OCI-LY1 (cell line): ENCODE measurements around the gene TM4SF18.

Experiments used
- H2AFZ ChIP-seq: fragments of 200-600 bp; sonication (generic), shearing (Covaris generic); 2 replicates; pipeline ENCODE4 v1.6.0; 2014; ENCODE audit warnings: antibody characterized with exemption, mild to moderate bottlenecking, low read length
- H3F3A ChIP-seq: fragments of 200-600 bp; sonication (generic), shearing (Covaris generic); 2 replicates; pipeline ENCODE4 v1.6.0; 2014; ENCODE audit warnings: mild to moderate bottlenecking, antibody characterized with exemption, low read length, moderate library complexity; ENCODE audit not compliant: insufficient read depth
- H3K27ac ChIP-seq: fragments of 200-600 bp; sonication (generic); 2 replicates; pipeline ENCODE4 v1.5.1; 2014; ENCODE audit warnings: low read length, mixed run types, mild to moderate bottlenecking, low read depth; ENCODE audit not compliant: poor library complexity, severe bottlenecking
- H3K27me3 ChIP-seq: fragments of 200-600 bp; sonication (generic); 2 replicates; pipeline ENCODE4 v1.6.0; 2014; ENCODE audit warnings: antibody characterized with exemption, mild to moderate bottlenecking, low read length, moderate library complexity; ENCODE audit not compliant: insufficient read depth
- H3K36me3 ChIP-seq: fragments of 200-600 bp; sonication (generic); 2 replicates; pipeline ENCODE4 v1.6.1; 2014; ENCODE audit warnings: mild to moderate bottlenecking, antibody characterized with exemption, low read length, moderate library complexity, mixed read lengths; ENCODE audit not compliant: insufficient read depth
- H3K4me1 ChIP-seq: fragments of 200-600 bp; sonication (generic); 2 replicates; pipeline ENCODE4 v1.5.1; 2014; ENCODE audit warnings: mild to moderate bottlenecking, low read length, moderate library complexity; ENCODE audit not compliant: insufficient read depth, severe bottlenecking
- H3K4me2 ChIP-seq: fragments of 200-600 bp; sonication (generic), shearing (Covaris generic); 2 replicates; pipeline ENCODE4 v1.6.1; 2014; ENCODE audit warnings: low read length
- H3K4me3 ChIP-seq: fragments of 200-600 bp; sonication (generic); 2 replicates; pipeline ENCODE4 v1.5.1; 2014; ENCODE audit warnings: low read length, low read depth, mild to moderate bottlenecking, mixed read lengths; ENCODE audit not compliant: poor library complexity, severe bottlenecking
- H3K79me2 ChIP-seq: fragments of 200-600 bp; shearing (Covaris generic); 2 replicates; pipeline ENCODE4 v1.6.1; 2016; ENCODE audit warnings: mixed run types, low read length, mixed read lengths; ENCODE audit not compliant: insufficient read depth
- H3K9ac ChIP-seq: fragments of 200-600 bp; sonication (generic), shearing (Covaris generic); 2 replicates; pipeline ENCODE4 v1.6.1; 2014; ENCODE audit warnings: mild to moderate bottlenecking, low read length, mixed read lengths
- H3K9me2 ChIP-seq: fragments of 200-600 bp; sonication (generic), shearing (Covaris generic); 2 replicates; pipeline ENCODE4 v1.6.1; 2014; ENCODE audit warnings: low read depth, mild to moderate bottlenecking, low read length, mixed read lengths
- H3K9me3 ChIP-seq: fragments of 200-600 bp; shearing (Covaris generic); 2 replicates; pipeline ENCODE4 v1.6.1; 2014; ENCODE audit warnings: low read length, mixed read lengths
- H4K20me1 ChIP-seq: fragments of 200-600 bp; sonication (generic), shearing (Covaris generic); 2 replicates; pipeline ENCODE4 v1.6.0; 2016; ENCODE audit warnings: mild to moderate bottlenecking, low read length; ENCODE audit not compliant: insufficient read depth
- EZH2 ChIP-seq: fragments of 200-600 bp; sonication (generic), shearing (Covaris generic); IDR thresholded peaks from 2 replicates; pipeline ENCODE4 v1.8.0; 2017; ENCODE audit warnings: borderline replicate concordance, mixed run types, mild to moderate bottlenecking, antibody characterized with exemption, low read length, moderate library complexity, mixed read lengths
- TF ChIP-seq, protein P1 (sequence below): fragments of 200-600 bp; sonication (generic), shearing (Covaris generic); IDR thresholded peaks from 2 replicates; pipeline ENCODE4 v1.5.1; 2017; ENCODE audit warnings: mild to moderate bottlenecking, antibody characterized with exemption, low read length, moderate library complexity, mixed read lengths

Gene TM4SF18

DNA sequence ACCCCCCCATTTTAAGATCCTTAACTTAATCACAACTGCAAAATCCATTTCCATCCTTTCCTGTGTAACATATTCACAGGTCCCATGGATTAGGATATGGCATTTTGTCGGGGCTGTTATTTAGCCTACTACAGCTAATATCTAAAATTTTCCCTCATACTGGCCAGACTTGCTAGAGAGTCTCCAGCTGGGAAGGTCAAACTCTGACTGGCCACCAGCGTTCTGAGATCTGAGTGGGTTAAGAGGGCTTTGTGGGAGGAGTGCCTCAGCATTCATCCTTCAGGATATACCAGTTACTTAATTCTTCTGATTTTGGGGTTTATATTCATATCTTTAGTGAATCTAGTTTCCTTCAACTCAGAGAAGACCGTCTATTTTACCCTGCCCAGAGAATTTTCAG is 17.7 kb downstream of the TM4SF18 start:
- Histone ChIP-seq H3K27ac (no peak overlapping the region), H3K4me1 (no peaks in the 10 kb centered on the region), H3K36me3 (no peaks in the 10 kb centered on the region), H3K9ac (no peak overlapping the region), H3K4me2 (no peak overlapping the region), H2AFZ (no peak overlapping the region), H3K4me3 (no peak overlapping the region), H3K79me2 (no peaks in the 10 kb centered on the region), H3K27me3 (no peaks in the 10 kb centered on the region; the same call in 1 of the 2 replicates), H3K9me3 (no peaks in the 10 kb centered on the region), H3K9me2 (no peaks in the 10 kb centered on the region), H4K20me1 (no peaks in the 10 kb centered on the region), H3F3A (no peaks in the 10 kb centered on the region)
- no peak for TF ChIP-seq EZH2
- TF ChIP-seq, protein P1, sequence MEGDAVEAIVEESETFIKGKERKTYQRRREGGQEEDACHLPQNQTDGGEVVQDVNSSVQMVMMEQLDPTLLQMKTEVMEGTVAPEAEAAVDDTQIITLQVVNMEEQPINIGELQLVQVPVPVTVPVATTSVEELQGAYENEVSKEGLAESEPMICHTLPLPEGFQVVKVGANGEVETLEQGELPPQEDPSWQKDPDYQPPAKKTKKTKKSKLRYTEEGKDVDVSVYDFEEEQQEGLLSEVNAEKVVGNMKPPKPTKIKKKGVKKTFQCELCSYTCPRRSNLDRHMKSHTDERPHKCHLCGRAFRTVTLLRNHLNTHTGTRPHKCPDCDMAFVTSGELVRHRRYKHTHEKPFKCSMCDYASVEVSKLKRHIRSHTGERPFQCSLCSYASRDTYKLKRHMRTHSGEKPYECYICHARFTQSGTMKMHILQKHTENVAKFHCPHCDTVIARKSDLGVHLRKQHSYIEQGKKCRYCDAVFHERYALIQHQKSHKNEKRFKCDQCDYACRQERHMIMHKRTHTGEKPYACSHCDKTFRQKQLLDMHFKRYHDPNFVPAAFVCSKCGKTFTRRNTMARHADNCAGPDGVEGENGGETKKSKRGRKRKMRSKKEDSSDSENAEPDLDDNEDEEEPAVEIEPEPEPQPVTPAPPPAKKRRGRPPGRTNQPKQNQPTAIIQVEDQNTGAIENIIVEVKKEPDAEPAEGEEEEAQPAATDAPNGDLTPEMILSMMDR = no peak

DNA sequence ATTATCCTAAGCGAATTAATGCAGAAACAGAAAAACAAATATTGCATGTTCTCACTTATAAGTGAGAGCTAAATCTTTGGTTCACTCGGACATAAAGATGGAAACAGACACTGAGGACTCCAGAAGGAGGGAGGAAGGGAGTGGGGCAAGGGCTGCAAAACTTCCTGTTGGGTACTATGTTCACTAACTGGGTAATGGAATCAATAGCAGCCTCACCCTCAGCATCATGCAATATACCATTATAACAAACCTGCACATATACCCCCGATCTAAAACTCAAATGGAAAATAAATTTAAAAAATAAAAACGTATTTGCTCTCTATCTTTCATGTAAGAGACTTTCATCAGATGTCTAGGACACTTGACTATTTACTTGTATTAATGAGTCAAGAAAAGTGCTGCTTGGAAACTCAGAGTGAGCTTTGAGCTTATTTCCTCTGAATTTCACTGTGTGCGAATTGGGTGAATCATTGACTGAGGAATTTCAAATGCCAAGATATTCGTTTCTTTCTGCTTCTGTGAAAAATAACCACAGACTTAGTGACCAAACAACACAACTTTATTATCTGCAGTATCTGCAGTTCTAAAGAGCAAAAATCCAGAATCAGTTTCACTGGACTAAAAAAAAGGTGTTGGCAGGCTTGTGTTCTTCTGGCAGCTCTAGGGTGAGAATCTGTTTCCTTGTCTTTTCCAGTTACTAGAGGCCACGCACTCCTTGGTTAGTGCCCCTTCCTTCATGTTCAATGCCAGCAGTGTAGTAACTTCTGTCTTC is 18.4 kb downstream of the TM4SF18 start:
- Histone ChIP-seq H3F3A (no peaks in the 10 kb centered on the region), H4K20me1 (no peaks in the 10 kb centered on the region), H3K27ac (no peak overlapping the region), H3K9me2 (no peaks in the 10 kb centered on the region), H3K9ac (no peak overlapping the region), H3K27me3 (no peaks in the 10 kb centered on the region; the same call in 1 of the 2 replicates), H3K79me2 (no peaks in the 10 kb centered on the region), H2AFZ (no peak overlapping the region), H3K4me1 (no peaks in the 10 kb centered on the region), H3K4me3 (no peak overlapping the region), H3K9me3 (no peaks in the 10 kb centered on the region), H3K36me3 (no peaks in the 10 kb centered on the region), H3K4me2 (no peak overlapping the region)
- TF ChIP-seq, protein P1 = no peak
- no peak for TF ChIP-seq EZH2

DNA sequence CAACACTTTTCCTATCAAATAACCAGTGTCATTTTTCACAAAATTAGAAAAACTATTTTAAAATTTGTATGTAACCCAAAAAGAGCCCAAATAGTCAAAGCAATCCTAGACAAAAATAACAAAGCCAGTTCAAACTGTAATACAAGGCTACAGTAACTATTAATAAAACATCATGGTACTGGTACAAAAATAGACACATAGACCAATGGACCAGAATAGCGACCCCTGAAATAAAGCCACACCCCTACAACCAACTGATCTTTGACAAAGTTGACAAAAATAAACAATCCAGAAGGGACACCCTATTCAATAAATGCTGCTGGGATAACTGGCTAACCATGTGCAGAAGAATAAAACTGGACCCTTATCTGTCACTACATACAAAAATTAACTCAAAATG is 19.9 kb downstream of the TM4SF18 start:
- Histone ChIP-seq H3K4me3 (no peak overlapping the region), H3K9ac (no peak overlapping the region), H3K27me3 (no peaks in the 10 kb centered on the region; the same call in 1 of the 2 replicates), H3K79me2 (no peaks in the 10 kb centered on the region), H3K9me2 (no peaks in the 10 kb centered on the region), H3K9me3 (no peaks in the 10 kb centered on the region), H3K4me1 (no peaks in the 10 kb centered on the region), H3K4me2 (no peak overlapping the region), H3K36me3 (no peaks in the 10 kb centered on the region), H2AFZ (no peak overlapping the region), H3K27ac (no peak overlapping the region), H4K20me1 (no peaks in the 10 kb centered on the region), H3F3A (no peaks in the 10 kb centered on the region)
- TF ChIP-seq EZH2 = no peak
- TF ChIP-seq, protein P1 = no peak
